Endothelial cell (in vitro differentiated cells): ENCODE results near the gene LMAN1. TPM values are rescaled to one million over a fixed set of nuclear protein-coding genes. Genes with fewer than 3 reads are reported as not detected.

ENCODE experiments used
- DNase-seq: peaks from one replicate; pipeline ENCODE4 v3.0.0; 2021; ENCODE audit warnings: low spot score
- H3K27ac Mint-ChIP-seq: one replicate; pipeline ENCODE4 v1.8.0; 2021; ENCODE audit warnings: mixed read lengths, inconsistent platforms; ENCODE audit not compliant: unreplicated experiment
- H3K27me3 Mint-ChIP-seq: one replicate; pipeline ENCODE4 v1.8.0; 2021; ENCODE audit warnings: mild to moderate bottlenecking, moderate library complexity, mixed read lengths, inconsistent platforms; ENCODE audit not compliant: unreplicated experiment
- H3K36me3 Mint-ChIP-seq: one replicate; pipeline ENCODE4 v1.8.0; 2021; ENCODE audit warnings: mild to moderate bottlenecking, low read depth, mixed read lengths, inconsistent platforms; ENCODE audit not compliant: unreplicated experiment
- H3K4me1 Mint-ChIP-seq: one replicate; pipeline ENCODE4 v1.8.0; 2021; ENCODE audit warnings: mild to moderate bottlenecking, mixed read lengths, inconsistent platforms; ENCODE audit not compliant: unreplicated experiment
- H3K4me3 Mint-ChIP-seq: one replicate; pipeline ENCODE4 v1.8.0; 2021; ENCODE audit warnings: mild to moderate bottlenecking, mixed read lengths, inconsistent platforms; ENCODE audit not compliant: unreplicated experiment
- H3K9me3 Mint-ChIP-seq: one replicate; pipeline ENCODE4 v1.8.0; 2021; ENCODE audit warnings: mixed read lengths, inconsistent platforms; ENCODE audit not compliant: unreplicated experiment
- total RNA-seq: library from RNA; stranded (reverse); fragmentation: NEBNext Ultra II Directional; extraction: Animal tissue kit (Norgen Biotek cat#: 25700); gene quantifications from one replicate; pipeline ENCODE4 v1.2.1, GENCODE V29; 2021; ENCODE audit not compliant: unreplicated experiment
- TF ChIP-seq, protein P1 (sequence below): fragments of 200-600 bp; sonication (generic); IDR thresholded peaks from one replicate; pipeline ENCODE4 v1.5.0; 2021; ENCODE audit warnings: antibody characterized with exemption; ENCODE audit not compliant: unreplicated experiment

LMAN1 gene
- total RNA-seq, 1 donor from 2014 or later = 38.5 TPM

DNA sequence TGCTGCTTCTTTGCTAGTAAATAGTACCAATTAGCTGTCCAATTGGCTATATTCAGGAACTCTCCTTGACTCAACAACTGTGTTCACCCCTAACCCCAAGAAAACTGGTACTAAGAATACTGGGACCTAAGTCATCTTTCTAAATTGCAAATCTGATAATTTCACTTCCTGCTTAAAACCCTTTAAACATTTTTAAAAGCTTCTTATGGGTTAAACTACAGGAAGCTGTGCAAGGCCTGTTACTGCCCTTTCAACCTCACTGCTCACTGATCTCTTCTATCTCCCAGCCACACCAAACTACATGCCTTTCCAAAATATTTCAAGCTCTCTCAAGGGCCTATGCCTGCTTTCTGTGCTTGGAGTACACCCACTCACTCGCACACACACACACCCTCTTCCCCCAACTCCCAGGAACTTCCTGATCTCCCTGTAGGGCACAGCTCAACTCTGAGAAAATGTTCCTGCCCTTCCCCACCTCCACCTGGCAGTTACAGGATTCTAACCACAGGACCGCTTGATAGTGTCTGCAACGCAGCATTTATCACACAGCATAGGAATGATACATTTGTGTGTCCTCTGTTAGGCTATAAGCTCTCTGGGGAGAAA is 6.7 kb downstream of the LMAN1 start:
- H3K27ac Mint-ChIP-seq = no peak overlapping the region
- no peak overlapping the region for H3K4me3 Mint-ChIP-seq
- H3K9me3 Mint-ChIP-seq = no peaks in the 10 kb centered on the region
- TF ChIP-seq, protein P1, sequence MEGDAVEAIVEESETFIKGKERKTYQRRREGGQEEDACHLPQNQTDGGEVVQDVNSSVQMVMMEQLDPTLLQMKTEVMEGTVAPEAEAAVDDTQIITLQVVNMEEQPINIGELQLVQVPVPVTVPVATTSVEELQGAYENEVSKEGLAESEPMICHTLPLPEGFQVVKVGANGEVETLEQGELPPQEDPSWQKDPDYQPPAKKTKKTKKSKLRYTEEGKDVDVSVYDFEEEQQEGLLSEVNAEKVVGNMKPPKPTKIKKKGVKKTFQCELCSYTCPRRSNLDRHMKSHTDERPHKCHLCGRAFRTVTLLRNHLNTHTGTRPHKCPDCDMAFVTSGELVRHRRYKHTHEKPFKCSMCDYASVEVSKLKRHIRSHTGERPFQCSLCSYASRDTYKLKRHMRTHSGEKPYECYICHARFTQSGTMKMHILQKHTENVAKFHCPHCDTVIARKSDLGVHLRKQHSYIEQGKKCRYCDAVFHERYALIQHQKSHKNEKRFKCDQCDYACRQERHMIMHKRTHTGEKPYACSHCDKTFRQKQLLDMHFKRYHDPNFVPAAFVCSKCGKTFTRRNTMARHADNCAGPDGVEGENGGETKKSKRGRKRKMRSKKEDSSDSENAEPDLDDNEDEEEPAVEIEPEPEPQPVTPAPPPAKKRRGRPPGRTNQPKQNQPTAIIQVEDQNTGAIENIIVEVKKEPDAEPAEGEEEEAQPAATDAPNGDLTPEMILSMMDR = no peak
- peaks cover 3% of the 10 kb centered on the region for H3K4me1 Mint-ChIP-seq
- peaks cover 14% of the 10 kb centered on the region for H3K36me3 Mint-ChIP-seq
- no peaks in the 10 kb centered on the region for H3K27me3 Mint-ChIP-seq
- no peak for DNase-seq

DNA sequence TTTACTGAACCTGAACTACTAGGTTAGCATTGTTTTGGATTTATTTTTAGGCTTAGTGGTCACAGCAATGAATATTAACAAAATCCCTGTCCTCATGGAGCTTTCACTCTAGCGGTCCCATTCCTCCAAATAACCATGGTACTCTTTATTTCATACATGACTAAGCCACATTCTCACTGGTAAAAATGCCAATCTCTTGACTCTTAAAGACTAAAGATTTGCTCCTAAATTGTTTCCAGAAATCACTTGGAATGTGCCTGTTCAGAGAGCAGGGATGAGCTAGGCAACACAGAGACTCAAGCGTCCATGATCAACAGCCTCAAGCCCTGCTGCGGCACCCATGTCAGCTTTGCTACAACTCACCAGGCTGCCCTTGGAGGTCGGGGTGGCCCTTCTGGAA is 13.5 kb downstream of the LMAN1 start:
- TF ChIP-seq, protein P1 = no peak
- H3K9me3 Mint-ChIP-seq = no peaks in the 10 kb centered on the region
- no peak for DNase-seq
- H3K4me3 Mint-ChIP-seq = peak overlapping the region; percentile 60
- no peaks in the 10 kb centered on the region for H3K27me3 Mint-ChIP-seq
- H3K36me3 Mint-ChIP-seq = peaks cover 18% of the 10 kb centered on the region
- H3K27ac Mint-ChIP-seq = no peak overlapping the region
- peaks cover 20% of the 10 kb centered on the region for H3K4me1 Mint-ChIP-seq

DNA sequence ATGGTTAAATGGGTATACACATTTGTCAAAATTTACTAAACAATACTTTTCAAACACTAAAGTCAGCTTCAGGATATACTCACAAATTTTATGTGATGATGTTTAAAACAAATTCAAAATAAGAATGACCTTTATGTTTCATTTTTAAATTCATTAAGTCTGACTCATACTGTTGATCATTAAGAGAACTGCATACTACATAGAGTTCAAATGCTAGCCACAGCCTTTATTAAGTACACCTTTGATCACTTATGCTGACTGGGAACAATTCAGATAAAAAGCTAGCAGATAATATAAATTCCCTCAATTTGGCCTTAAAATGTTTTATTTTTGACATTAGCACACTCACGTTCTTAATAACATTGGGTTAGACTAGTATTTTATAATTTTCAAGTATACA is 14.1 kb downstream of the LMAN1 start:
- no peaks in the 10 kb centered on the region for H3K9me3 Mint-ChIP-seq
- TF ChIP-seq, protein P1 = no peak
- H3K27ac Mint-ChIP-seq = no peak overlapping the region
- H3K36me3 Mint-ChIP-seq = peaks cover 18% of the 10 kb centered on the region
- no peaks in the 10 kb centered on the region for H3K27me3 Mint-ChIP-seq
- H3K4me1 Mint-ChIP-seq = peaks cover 20% of the 10 kb centered on the region
- DNase-seq = no peak
- no peak overlapping the region for H3K4me3 Mint-ChIP-seq

DNA sequence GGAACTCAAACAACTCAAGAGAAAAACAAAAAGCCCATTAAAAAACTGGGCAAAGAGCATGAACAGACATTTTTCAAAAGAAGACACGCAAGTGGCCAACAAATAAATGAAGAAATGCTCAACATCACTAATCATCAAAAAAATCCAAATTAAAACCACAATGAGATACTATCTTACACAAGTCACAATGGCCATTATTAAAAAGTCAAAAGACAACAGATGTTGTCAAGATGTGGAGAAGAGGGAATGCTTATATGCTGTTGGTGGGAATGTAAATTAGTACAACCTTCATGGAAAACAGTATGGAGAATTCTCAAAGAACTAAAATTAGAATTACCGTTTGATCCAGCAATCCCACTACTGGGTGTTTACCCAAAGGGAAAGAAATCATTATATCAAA is 15.1 kb downstream of the LMAN1 start:
- Mint-ChIP-seq H3K4me3 (no peak overlapping the region), H3K27me3 (no peaks in the 10 kb centered on the region), H3K9me3 (no peaks in the 10 kb centered on the region), H3K36me3 (peaks cover 16% of the 10 kb centered on the region), H3K27ac (no peak overlapping the region), H3K4me1 (peaks cover 20% of the 10 kb centered on the region)
- TF ChIP-seq, protein P1 = no peak
- DNase-seq = no peak

DNA sequence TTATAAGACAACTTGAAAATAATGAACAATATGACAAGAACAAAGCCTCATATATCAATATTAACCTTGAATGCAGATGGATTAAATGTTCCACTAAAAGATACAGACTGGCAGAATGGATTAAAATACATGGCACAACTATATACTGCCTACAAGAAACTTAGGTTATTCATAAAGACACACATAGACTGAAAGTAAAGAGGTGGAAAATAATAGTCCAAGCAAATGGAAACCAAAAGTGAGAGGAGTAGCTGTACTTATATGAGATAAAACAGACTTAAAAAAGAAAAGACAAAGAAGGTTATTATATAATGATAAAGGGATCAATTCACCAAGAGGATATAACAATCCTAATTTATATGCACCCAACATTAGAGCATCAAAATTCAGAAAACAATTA is 18.2 kb downstream of the LMAN1 start:
- Mint-ChIP-seq H3K27me3 (no peaks in the 10 kb centered on the region), H3K27ac (no peak overlapping the region), H3K4me1 (peaks cover 20% of the 10 kb centered on the region), H3K4me3 (no peak overlapping the region), H3K36me3 (peaks cover 14% of the 10 kb centered on the region), H3K9me3 (no peaks in the 10 kb centered on the region)
- DNase-seq = no peak
- TF ChIP-seq, protein P1 = no peak
